ENCODE results near the gene NCKAP5.

NCKAP5 gene

GRCh38 chr2:132984731-132985130 lies 583.5 kb downstream of the NCKAP5 start:
- Histone ChIP-seq H4K5ac (ENCODE audit: low read length) (no peak overlapping the region), H2BK120ac (ENCODE audit: low read depth, low read length) (no peak overlapping the region), H3K27ac (ENCODE audit: low read depth, low read length) (no peak overlapping the region), H2AK5ac (ENCODE audit: low read length) (no peak overlapping the region), H3K4me2 (ENCODE audit: low read length) (no peak overlapping the region), H3K36me3 (ENCODE audit: control insufficient read depth, insufficient read depth, low read length) (no peaks in the 10 kb centered on the region), H3K9ac (ENCODE audit: low read length) (no peak overlapping the region), H2BK15ac (replicated peaks; ENCODE audit: low read depth) (no peak overlapping the region), H3K4ac (ENCODE audit: low read depth, low read length) (no peak overlapping the region), H4K8ac (ENCODE audit: low read depth, low read length) (no peak overlapping the region), H3K4me1 (ENCODE audit: control insufficient read depth, low read depth, low read length) (no peaks in the 10 kb centered on the region), H3K23ac (ENCODE audit: low read length) (no peak overlapping the region), H3K4me3 (ENCODE audit: low read length) (no peak overlapping the region), H3K18ac (ENCODE audit: low read length) (no peak overlapping the region), H3K79me2 (ENCODE audit: control insufficient read depth, insufficient read depth, low read length) (no peaks in the 10 kb centered on the region), H3K56ac (ENCODE audit: low read length) (no peak overlapping the region), H3K27me3 (ENCODE audit: insufficient read depth, low read length, poor library complexity) (no peaks in the 10 kb centered on the region), H2BK5ac (ENCODE audit: low read length) (no peak overlapping the region), H3K79me1 (ENCODE audit: low read length) (no peaks in the 10 kb centered on the region)
- no CpG with 5 or more reads among the region's 2 CpGs for WGBS (ENCODE audit: extremely low coverage, insufficient coverage, low lambda C conversion rate)
- no peak for DNase-seq

GRCh38 chr2:132980304-132980703 lies 588.0 kb downstream of the NCKAP5 start:
- H2AK5ac ChIP-seq (ENCODE audit: low read length): no peak overlapping the region

DNA sequence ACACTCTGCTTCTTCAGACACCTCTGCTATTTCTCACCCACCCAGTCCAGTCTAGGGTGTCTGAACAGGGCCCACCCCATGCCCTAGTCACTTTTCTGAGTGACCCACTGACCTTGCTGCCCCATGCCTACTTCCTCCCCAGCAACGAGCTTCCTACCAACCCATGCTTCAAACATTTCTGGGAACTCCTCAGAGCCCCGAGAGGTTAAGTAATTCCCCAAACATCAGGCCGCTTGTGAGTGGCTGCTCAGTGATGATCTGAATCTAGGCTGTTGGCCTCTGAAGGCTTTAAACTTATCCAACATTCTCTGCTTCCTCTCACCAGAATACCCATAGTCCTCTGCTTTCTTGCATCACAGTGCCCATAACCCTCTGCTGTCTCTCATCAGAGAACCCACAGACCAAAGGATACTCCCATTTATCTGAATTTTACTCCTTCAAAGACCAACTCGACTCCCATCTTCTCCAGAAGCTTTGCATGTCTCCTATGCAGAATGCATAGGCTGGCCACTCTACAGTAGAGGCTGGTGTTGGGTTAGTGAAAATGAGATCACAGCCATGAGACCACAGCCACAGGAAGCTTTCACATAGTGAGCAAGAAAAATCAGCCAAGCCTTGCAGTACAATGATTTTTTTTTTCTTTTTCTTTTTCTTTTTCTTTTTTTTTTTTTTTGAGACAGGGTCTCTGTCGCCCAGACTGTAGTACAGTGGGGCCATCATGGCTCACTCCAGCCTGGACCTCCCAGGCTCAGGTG lies 588.7 kb downstream of the NCKAP5 start:
- H2BK15ac ChIP-seq (replicated peaks; ENCODE audit: low read depth): no peak overlapping the region
- no peak overlapping the region for H3K4me2 ChIP-seq (ENCODE audit: low read length)
- no peak overlapping the region for H3K56ac ChIP-seq (ENCODE audit: low read length)
- no CpG with 5 or more reads among the region's 5 CpGs for WGBS (ENCODE audit: extremely low coverage, insufficient coverage, low lambda C conversion rate)
- DNase-seq: no peak
- no peak overlapping the region for H3K18ac ChIP-seq (ENCODE audit: low read length)
- H2BK120ac ChIP-seq (ENCODE audit: low read depth, low read length): no peak overlapping the region
- no peaks in the 10 kb centered on the region for H3K4me1 ChIP-seq (ENCODE audit: control insufficient read depth, low read depth, low read length)
- H3K79me1 ChIP-seq (ENCODE audit: low read length): no peaks in the 10 kb centered on the region
- no peak overlapping the region for H3K9ac ChIP-seq (ENCODE audit: low read length)
- no peak overlapping the region for H2BK5ac ChIP-seq (ENCODE audit: low read length)
- H4K5ac ChIP-seq (ENCODE audit: low read length): no peak overlapping the region
- H2AK5ac ChIP-seq (ENCODE audit: low read length): no peak overlapping the region
- H3K27me3 ChIP-seq (ENCODE audit: insufficient read depth, low read length, poor library complexity): no peaks in the 10 kb centered on the region
- no peaks in the 10 kb centered on the region for H3K36me3 ChIP-seq (ENCODE audit: control insufficient read depth, insufficient read depth, low read length)
- H3K4ac ChIP-seq (ENCODE audit: low read depth, low read length): no peak overlapping the region
- H4K8ac ChIP-seq (ENCODE audit: low read depth, low read length): no peak overlapping the region
- no peak overlapping the region for H3K27ac ChIP-seq (ENCODE audit: low read depth, low read length)
- no peak overlapping the region for H3K23ac ChIP-seq (ENCODE audit: low read length)
- no peaks in the 10 kb centered on the region for H3K79me2 ChIP-seq (ENCODE audit: control insufficient read depth, insufficient read depth, low read length)
- no peak overlapping the region for H3K4me3 ChIP-seq (ENCODE audit: low read length)

More at GRCh38 chr2:132980304-132980703, 588.0 kb downstream of the NCKAP5 start:
- WGBS (ENCODE audit: extremely low coverage, insufficient coverage, low lambda C conversion rate): no CpG with 5 or more reads among the region's 2 CpGs
- H2BK15ac ChIP-seq (replicated peaks; ENCODE audit: low read depth): no peak overlapping the region
- H3K79me2 ChIP-seq (ENCODE audit: control insufficient read depth, insufficient read depth, low read length): no peaks in the 10 kb centered on the region
- H3K4me3 ChIP-seq (ENCODE audit: low read length): no peak overlapping the region
- no peak overlapping the region for H3K56ac ChIP-seq (ENCODE audit: low read length)
- H3K9ac ChIP-seq (ENCODE audit: low read length): no peak overlapping the region
- H3K18ac ChIP-seq (ENCODE audit: low read length): no peak overlapping the region
- H2BK5ac ChIP-seq (ENCODE audit: low read length): no peak overlapping the region
- no peaks in the 10 kb centered on the region for H3K4me1 ChIP-seq (ENCODE audit: control insufficient read depth, low read depth, low read length)
- no peaks in the 10 kb centered on the region for H3K36me3 ChIP-seq (ENCODE audit: control insufficient read depth, insufficient read depth, low read length)
- no peak for DNase-seq
- no peak overlapping the region for H3K27ac ChIP-seq (ENCODE audit: low read depth, low read length)
- no peaks in the 10 kb centered on the region for H3K79me1 ChIP-seq (ENCODE audit: low read length)
- H4K5ac ChIP-seq (ENCODE audit: low read length): no peak overlapping the region
- H2BK120ac ChIP-seq (ENCODE audit: low read depth, low read length): no peak overlapping the region
- H4K8ac ChIP-seq (ENCODE audit: low read depth, low read length): no peak overlapping the region
- H3K23ac ChIP-seq (ENCODE audit: low read length): no peak overlapping the region
- H3K4me2 ChIP-seq (ENCODE audit: low read length): no peak overlapping the region
- no peak overlapping the region for H3K4ac ChIP-seq (ENCODE audit: low read depth, low read length)
- no peaks in the 10 kb centered on the region for H3K27me3 ChIP-seq (ENCODE audit: insufficient read depth, low read length, poor library complexity)

DNA sequence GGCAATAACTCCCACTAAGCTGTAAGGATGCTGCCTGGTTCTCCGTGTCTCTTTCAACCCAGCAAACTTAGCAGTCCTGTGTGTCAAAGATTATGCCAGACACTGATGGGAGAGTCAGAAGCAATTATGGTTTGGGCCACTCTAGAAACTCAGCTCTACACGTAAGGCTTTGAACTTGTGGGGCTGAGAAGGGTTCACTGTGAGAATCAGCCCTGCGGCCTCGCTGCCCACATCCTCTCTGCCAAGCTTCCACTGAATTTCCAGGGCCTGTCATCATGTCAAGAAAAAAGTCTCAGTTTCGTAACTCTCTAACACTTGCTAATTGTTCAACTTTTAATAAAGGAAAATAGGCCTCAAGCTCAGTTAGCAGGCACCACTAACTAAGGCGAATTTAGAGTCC lies 589.4 kb downstream of the NCKAP5 start:
- DNase-seq: no peak
- H3K4ac ChIP-seq (ENCODE audit: low read depth, low read length): no peak overlapping the region
- no peak overlapping the region for H4K8ac ChIP-seq (ENCODE audit: low read depth, low read length)
- no peak overlapping the region for H3K56ac ChIP-seq (ENCODE audit: low read length)
- no peaks in the 10 kb centered on the region for H3K36me3 ChIP-seq (ENCODE audit: control insufficient read depth, insufficient read depth, low read length)
- no peak overlapping the region for H3K9ac ChIP-seq (ENCODE audit: low read length)
- H3K79me1 ChIP-seq (ENCODE audit: low read length): no peaks in the 10 kb centered on the region
- H3K23ac ChIP-seq (ENCODE audit: low read length): no peak overlapping the region
- H3K27ac ChIP-seq (ENCODE audit: low read depth, low read length): no peak overlapping the region
- H2BK15ac ChIP-seq (replicated peaks; ENCODE audit: low read depth): no peak overlapping the region
- H2BK120ac ChIP-seq (ENCODE audit: low read depth, low read length): no peak overlapping the region
- no peak overlapping the region for H2BK5ac ChIP-seq (ENCODE audit: low read length)
- no peak overlapping the region for H3K18ac ChIP-seq (ENCODE audit: low read length)
- no peaks in the 10 kb centered on the region for H3K4me1 ChIP-seq (ENCODE audit: control insufficient read depth, low read depth, low read length)
- no peak overlapping the region for H3K4me2 ChIP-seq (ENCODE audit: low read length)
- no CpG with 5 or more reads among the region's 6 CpGs for WGBS (ENCODE audit: extremely low coverage, insufficient coverage, low lambda C conversion rate)
- no peak overlapping the region for H4K5ac ChIP-seq (ENCODE audit: low read length)
- H2AK5ac ChIP-seq (ENCODE audit: low read length): no peak overlapping the region
- no peak overlapping the region for H3K4me3 ChIP-seq (ENCODE audit: low read length)
- H3K79me2 ChIP-seq (ENCODE audit: control insufficient read depth, insufficient read depth, low read length): no peaks in the 10 kb centered on the region
- H3K27me3 ChIP-seq (ENCODE audit: insufficient read depth, low read length, poor library complexity): no peaks in the 10 kb centered on the region

- H3K79me1 ChIP-seq (ENCODE audit: low read length): no peaks in the 10 kb centered on the region
- no peaks in the 10 kb centered on the region for H3K36me3 ChIP-seq (ENCODE audit: control insufficient read depth, insufficient read depth, low read length)
- no peak overlapping the region for H2BK15ac ChIP-seq (replicated peaks; ENCODE audit: low read depth)
- no peaks in the 10 kb centered on the region for H3K79me2 ChIP-seq (ENCODE audit: control insufficient read depth, insufficient read depth, low read length)
- H3K27me3 ChIP-seq (ENCODE audit: insufficient read depth, low read length, poor library complexity): no peaks in the 10 kb centered on the region
- no peak overlapping the region for H3K23ac ChIP-seq (ENCODE audit: low read length)
- no peak overlapping the region for H3K4me3 ChIP-seq (ENCODE audit: low read length)
- H3K27ac ChIP-seq (ENCODE audit: low read depth, low read length): no peak overlapping the region
- no peak overlapping the region for H3K4ac ChIP-seq (ENCODE audit: low read depth, low read length)
- H3K18ac ChIP-seq (ENCODE audit: low read length): no peak overlapping the region
- H4K5ac ChIP-seq (ENCODE audit: low read length): no peak overlapping the region
- no peak overlapping the region for H2AK5ac ChIP-seq (ENCODE audit: low read length)
- no CpG with 5 or more reads among the region's 4 CpGs for WGBS (ENCODE audit: extremely low coverage, insufficient coverage, low lambda C conversion rate)
- no peak overlapping the region for H3K4me2 ChIP-seq (ENCODE audit: low read length)
- no peak overlapping the region for H3K56ac ChIP-seq (ENCODE audit: low read length)
- no peak overlapping the region for H3K9ac ChIP-seq (ENCODE audit: low read length)
- H2BK120ac ChIP-seq (ENCODE audit: low read depth, low read length): no peak overlapping the region
- no peak for DNase-seq
- H2BK5ac ChIP-seq (ENCODE audit: low read length): no peak overlapping the region
- H3K4me1 ChIP-seq (ENCODE audit: control insufficient read depth, low read depth, low read length): no peaks in the 10 kb centered on the region
- H4K8ac ChIP-seq (ENCODE audit: low read depth, low read length): no peak overlapping the region
Measured at GRCh38 chr2:132977812-132978529, 590.3 kb downstream of the NCKAP5 start.
